ENCODE results near the gene LRP10. TPM values are rescaled to one million over a fixed set of nuclear protein-coding genes. Genes with fewer than 3 reads are reported as not detected.
"Not testable (repeated sequence)": the region's sequence is repeated elsewhere in the genome, so short reads cannot be mapped to it uniquely, and the experiment has no call there.

The LRP10 gene
- total RNA-seq, 1 experiment from 2014 or later = 29.6 TPM

DNA sequence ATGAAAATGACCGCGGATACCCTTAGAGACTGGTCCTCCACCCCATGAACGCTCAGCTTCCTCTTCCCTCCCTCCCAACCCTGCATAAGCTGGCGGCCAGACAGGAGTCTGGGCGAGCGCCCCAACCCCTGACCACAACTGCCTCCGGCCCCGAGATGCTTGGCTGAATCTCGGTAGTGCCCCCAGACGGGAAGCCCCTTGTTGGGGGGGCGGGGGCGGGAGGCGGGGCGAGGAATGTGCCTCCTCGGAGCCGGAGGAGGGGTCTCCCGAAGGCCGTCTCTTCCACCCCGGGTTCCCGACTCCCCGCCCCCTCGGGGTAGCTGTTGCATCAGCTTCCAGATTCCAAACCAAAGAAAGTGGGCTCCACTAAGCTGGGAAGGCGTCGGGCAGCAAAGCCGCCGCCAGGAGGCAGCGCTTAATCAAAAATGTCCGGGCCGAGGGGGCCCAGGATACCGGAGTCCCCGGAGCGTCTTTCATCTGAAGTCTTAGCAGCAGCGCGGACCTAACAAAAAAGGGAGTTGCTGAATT lies 48.9 kb upstream of the LRP10 start:
- Histone ChIP-seq H3K36me3 (ENCODE audit: control insufficient read depth, insufficient read depth, low read length) (no peaks in the 10 kb centered on the region), H3K4me3 (ENCODE audit: low read depth, low read length) (peak overlapping the region; percentile 39), H3K4me1 (peaks cover 61% of the 10 kb centered on the region), H3K9me3 (no peaks in the 10 kb centered on the region), H3K27me3 (replicated peaks; ENCODE audit: control insufficient read depth, insufficient read depth, low read length) (no peaks in the 10 kb centered on the region)
- ChIA-PET POLR2A (interaction anchor here (0.6 to 2.3 kb wide), 12 partner anchors 14 to 253 kb away, joined by 3 to 18 read pairs (median 8); partner anchors contain the start of genes DAD1, LRP10, MMP14 and OXA1L), CTCF (interaction anchor here (0.6 to 3.1 kb wide), 16 partner anchors 10 to 559 kb away, joined by 3 to 50 read pairs (median 6); partner anchors contain the start of genes LRP10, MMP14 and OXA1L)
- Mint-ChIP-seq H3K9me3 (ENCODE audit: unreplicated experiment) (no peaks in the 10 kb centered on the region), H3K4me3 (ENCODE audit: unreplicated experiment) (peak overlapping the region; percentile 79), H3K4me1 (ENCODE audit: low read depth, unreplicated experiment) (peaks cover 44% of the 10 kb centered on the region), H3K36me3 (ENCODE audit: insufficient read depth, unreplicated experiment) (peaks cover 21% of the 10 kb centered on the region), H3K27ac (ENCODE audit: unreplicated experiment) (peak overlapping the region; percentile 94), H3K27me3 (ENCODE audit: insufficient read depth, unreplicated experiment) (no peaks in the 10 kb centered on the region)
- DNase-seq = peak; percentile 92
- TF ChIP-seq, protein P1, sequence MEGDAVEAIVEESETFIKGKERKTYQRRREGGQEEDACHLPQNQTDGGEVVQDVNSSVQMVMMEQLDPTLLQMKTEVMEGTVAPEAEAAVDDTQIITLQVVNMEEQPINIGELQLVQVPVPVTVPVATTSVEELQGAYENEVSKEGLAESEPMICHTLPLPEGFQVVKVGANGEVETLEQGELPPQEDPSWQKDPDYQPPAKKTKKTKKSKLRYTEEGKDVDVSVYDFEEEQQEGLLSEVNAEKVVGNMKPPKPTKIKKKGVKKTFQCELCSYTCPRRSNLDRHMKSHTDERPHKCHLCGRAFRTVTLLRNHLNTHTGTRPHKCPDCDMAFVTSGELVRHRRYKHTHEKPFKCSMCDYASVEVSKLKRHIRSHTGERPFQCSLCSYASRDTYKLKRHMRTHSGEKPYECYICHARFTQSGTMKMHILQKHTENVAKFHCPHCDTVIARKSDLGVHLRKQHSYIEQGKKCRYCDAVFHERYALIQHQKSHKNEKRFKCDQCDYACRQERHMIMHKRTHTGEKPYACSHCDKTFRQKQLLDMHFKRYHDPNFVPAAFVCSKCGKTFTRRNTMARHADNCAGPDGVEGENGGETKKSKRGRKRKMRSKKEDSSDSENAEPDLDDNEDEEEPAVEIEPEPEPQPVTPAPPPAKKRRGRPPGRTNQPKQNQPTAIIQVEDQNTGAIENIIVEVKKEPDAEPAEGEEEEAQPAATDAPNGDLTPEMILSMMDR (IDR thresholded peaks at IDR 0.05; ENCODE audit: insufficient read depth in 1 of 2, low read depth in 1 of 2, low read length in 1 of 2, severe bottlenecking in 1 of 2, unreplicated experiment in 1 of 2) = peak; percentile 79 to 81
- no TSS peak for BruUV-seq (replicated peaks)
- intact Hi-C loops (cut with micrococcal nuclease; ENCODE audit: unreplicated experiment) = loop anchor here (1.0 to 5.0 kb wide), 4 partner anchors 14 to 155 kb away; partner anchors contain the start of genes MMP14 and RBM23

DNA sequence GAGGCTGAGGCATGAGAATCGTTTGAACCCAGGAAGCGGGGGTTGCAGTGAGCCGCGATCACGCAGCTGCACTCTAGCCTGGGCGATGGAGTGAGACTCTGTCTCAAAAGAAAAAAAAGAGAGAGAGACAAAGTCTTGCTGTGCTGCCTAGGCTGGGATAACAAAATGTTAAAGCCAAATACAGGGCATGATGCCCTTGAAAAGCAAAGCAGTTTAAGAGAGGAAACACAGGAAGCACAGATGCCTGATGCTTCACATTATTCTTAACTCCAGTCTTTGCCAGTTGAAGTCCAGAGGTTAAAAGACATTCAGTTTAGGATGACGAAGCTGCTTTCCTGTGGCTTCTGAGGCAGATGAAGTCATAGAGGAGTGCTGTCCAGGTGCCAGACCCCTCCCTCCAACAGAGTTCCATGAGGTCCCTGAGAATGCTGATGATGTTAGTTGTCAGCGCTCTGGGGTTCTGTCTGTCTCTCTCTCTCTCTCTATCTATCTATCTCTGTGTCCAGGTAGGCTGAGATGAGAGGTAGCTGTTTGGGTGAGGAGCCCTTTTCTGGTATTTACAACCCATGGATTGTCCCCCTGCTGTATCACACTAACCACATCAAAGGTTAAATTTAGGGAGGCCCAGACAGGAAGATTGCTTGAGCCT lies 46.7 kb upstream of the LRP10 start:
- Mint-ChIP-seq H3K27me3 (ENCODE audit: insufficient read depth, unreplicated experiment) (no peaks in the 10 kb centered on the region), H3K4me1 (ENCODE audit: low read depth, unreplicated experiment) (peaks cover 26% of the 10 kb centered on the region), H3K9me3 (ENCODE audit: unreplicated experiment) (no peaks in the 10 kb centered on the region), H3K36me3 (ENCODE audit: insufficient read depth, unreplicated experiment) (peaks cover 20% of the 10 kb centered on the region), H3K27ac (ENCODE audit: unreplicated experiment) (peak overlapping the region; percentile 91), H3K4me3 (ENCODE audit: unreplicated experiment) (no peak overlapping the region)
- ChIA-PET POLR2A (interaction anchor here (0.6 to 1.2 kb wide), 7 partner anchors 9 to 255 kb away, joined by 3 to 8 read pairs (median 4); partner anchors contain the start of genes LRP10, OXA1L and SLC7A7), CTCF (interaction anchor here (0.6 kb wide), 2 partner anchors 10 to 12 kb away, joined by 3 read pairs; no protein-coding TSS in a partner anchor)
- Histone ChIP-seq H3K4me3 (ENCODE audit: low read depth, low read length) (no peak overlapping the region), H3K9me3 (no peaks in the 10 kb centered on the region), H3K36me3 (ENCODE audit: control insufficient read depth, insufficient read depth, low read length) (no peaks in the 10 kb centered on the region), H3K27me3 (replicated peaks; ENCODE audit: control insufficient read depth, insufficient read depth, low read length) (no peaks in the 10 kb centered on the region), H3K4me1 (peaks cover 48% of the 10 kb centered on the region)
- intact Hi-C loops (cut with micrococcal nuclease; ENCODE audit: unreplicated experiment) = loop anchor here (5.0 kb wide), 2 partner anchors 92 to 152 kb away; partner anchors contain the start of gene RBM23
- BruUV-seq (replicated peaks) = no TSS peak
- peak; percentile 69 to 80 for DNase-seq
- TF ChIP-seq, protein P1 (IDR thresholded peaks at IDR 0.05; ENCODE audit: insufficient read depth in 1 of 2, low read depth in 1 of 2, low read length in 1 of 2, severe bottlenecking in 1 of 2, unreplicated experiment in 1 of 2) = no peak

DNA sequence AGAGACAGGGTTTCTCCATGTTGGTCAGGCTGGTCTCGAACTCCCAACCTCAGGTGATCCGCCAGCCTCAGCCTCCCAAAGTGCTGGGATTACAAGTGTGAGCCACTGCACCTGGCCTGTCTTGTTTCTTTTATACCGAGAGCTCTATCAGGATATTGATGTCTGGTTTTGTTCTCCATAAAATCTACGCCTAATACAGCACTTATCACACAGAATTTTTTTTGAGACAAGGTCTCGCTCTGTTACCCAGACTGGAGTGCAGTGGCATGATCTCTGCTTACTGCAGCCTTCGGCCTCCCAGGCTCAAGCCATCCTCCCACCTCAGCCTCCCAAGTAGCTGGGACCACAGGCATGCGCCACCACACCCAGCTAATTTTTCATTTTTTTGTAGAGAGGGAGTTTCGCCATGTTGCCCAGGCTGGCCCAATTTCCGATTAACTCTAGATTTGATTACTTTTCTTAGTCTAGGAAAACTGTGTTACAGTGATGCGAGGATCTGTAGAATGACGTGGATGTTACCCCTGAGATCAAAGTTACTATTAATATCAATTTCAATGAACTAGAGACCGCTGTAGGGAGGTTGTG lies 42.4 kb upstream of the LRP10 start:
- H3K36me3 ChIP-seq (ENCODE audit: control insufficient read depth, insufficient read depth, low read length); POLR2A ChIA-PET; H3K9me3 ChIP-seq; H3K9me3 Mint-ChIP-seq (ENCODE audit: unreplicated experiment); DNase-seq; H3K27me3 ChIP-seq (replicated peaks; ENCODE audit: control insufficient read depth, insufficient read depth, low read length); H3K27me3 Mint-ChIP-seq (ENCODE audit: insufficient read depth, unreplicated experiment); intact Hi-C loops (cut with micrococcal nuclease; ENCODE audit: unreplicated experiment): not testable (repeated sequence)
- Mint-ChIP-seq H3K4me3 (ENCODE audit: unreplicated experiment) (peak overlapping the region; percentile 92), H3K27ac (ENCODE audit: unreplicated experiment) (peak overlapping the region; percentile 98), H3K36me3 (ENCODE audit: insufficient read depth, unreplicated experiment) (peaks cover 46% of the 10 kb centered on the region), H3K4me1 (ENCODE audit: low read depth, unreplicated experiment) (peaks cover 16% of the 10 kb centered on the region)
- Histone ChIP-seq H3K4me3 (ENCODE audit: low read depth, low read length) (peak overlapping the region; percentile 84), H3K4me1 (peaks cover 14% of the 10 kb centered on the region)
- CTCF ChIA-PET = interaction anchor here (1.3 kb wide), 1 partner anchor 10 kb away, joined by 4 read pairs; no protein-coding TSS in a partner anchor
- BruUV-seq (replicated peaks) = TSS peak; percentile 88
